Esophagus (tissue), 2 donors: ENCODE results near the gene ABCA9. TPM values are rescaled to one million over a fixed set of nuclear protein-coding genes. Genes with fewer than 3 reads are reported as not detected.
A peak's percentile ranks its signal among the peaks of the same experiment; 100 is the strongest.

Experiments used
- H3K27ac ChIP-seq, 2 donors: one replicate each; pipeline ENCODE4 v1.5.1; 2013; ENCODE audit warnings: low read depth in 2 of 2, mild to moderate bottlenecking in 2 of 2, inconsistent platforms in 1 of 2, low read length in 1 of 2, moderate library complexity in 1 of 2
- H3K27me3 ChIP-seq, 2 donors: one replicate each; pipeline ENCODE4 v1.6.1; 2013; ENCODE audit warnings: low read length in 2 of 2, control low read depth in 1 of 2, mild to moderate bottlenecking in 1 of 2; ENCODE audit not compliant: insufficient read depth in 2 of 2, control insufficient read depth in 1 of 2
- H3K36me3 ChIP-seq, 2 donors: one replicate each; pipeline ENCODE4 v1.6.1; 2013; ENCODE audit warnings: low read length in 1 of 2; ENCODE audit not compliant: control insufficient read depth in 2 of 2, insufficient read depth in 2 of 2
- H3K4me1 ChIP-seq, 2 donors: one replicate each; pipeline ENCODE4 v1.6.1; 2013; ENCODE audit warnings: low read length in 1 of 2; ENCODE audit not compliant: control insufficient read depth in 2 of 2, insufficient read depth in 2 of 2
- H3K4me3 ChIP-seq, 2 donors: one replicate each; pipeline ENCODE4 v1.5.1; 2013; ENCODE audit warnings: low read length in 2 of 2, mild to moderate bottlenecking in 2 of 2, low read depth in 1 of 2, moderate library complexity in 1 of 2
- H3K9me3 ChIP-seq, 2 donors: one replicate each; pipeline ENCODE4 v1.6.1; 2013; ENCODE audit warnings: mild to moderate bottlenecking in 2 of 2, low read depth in 1 of 2, low read length in 1 of 2, moderate library complexity in 1 of 2; ENCODE audit not compliant: control insufficient read depth in 2 of 2, insufficient read depth in 1 of 2
- WGBS, 2 donors: extraction: QIAGEN DNeasy Blood & Tissue Kit; methylation state at CpG; one replicate each; pipeline ENCODE4 v1.1.7; 2013; 5-methylcytosine and 5-hydroxymethylcytosine counted together
- polyA plus RNA-seq, 2 donors: library from polyadenylated mRNA; stranded (reverse); fragments of 200-250 nt; gene quantifications; one replicate each; pipeline ENCODE4 v1.2.3, GENCODE V29; 2013
- donor health status: healthy with polysubstance abuse.
- donor health status: Bipolar disorder and iron deficiency.

ABCA9 gene, protein sequence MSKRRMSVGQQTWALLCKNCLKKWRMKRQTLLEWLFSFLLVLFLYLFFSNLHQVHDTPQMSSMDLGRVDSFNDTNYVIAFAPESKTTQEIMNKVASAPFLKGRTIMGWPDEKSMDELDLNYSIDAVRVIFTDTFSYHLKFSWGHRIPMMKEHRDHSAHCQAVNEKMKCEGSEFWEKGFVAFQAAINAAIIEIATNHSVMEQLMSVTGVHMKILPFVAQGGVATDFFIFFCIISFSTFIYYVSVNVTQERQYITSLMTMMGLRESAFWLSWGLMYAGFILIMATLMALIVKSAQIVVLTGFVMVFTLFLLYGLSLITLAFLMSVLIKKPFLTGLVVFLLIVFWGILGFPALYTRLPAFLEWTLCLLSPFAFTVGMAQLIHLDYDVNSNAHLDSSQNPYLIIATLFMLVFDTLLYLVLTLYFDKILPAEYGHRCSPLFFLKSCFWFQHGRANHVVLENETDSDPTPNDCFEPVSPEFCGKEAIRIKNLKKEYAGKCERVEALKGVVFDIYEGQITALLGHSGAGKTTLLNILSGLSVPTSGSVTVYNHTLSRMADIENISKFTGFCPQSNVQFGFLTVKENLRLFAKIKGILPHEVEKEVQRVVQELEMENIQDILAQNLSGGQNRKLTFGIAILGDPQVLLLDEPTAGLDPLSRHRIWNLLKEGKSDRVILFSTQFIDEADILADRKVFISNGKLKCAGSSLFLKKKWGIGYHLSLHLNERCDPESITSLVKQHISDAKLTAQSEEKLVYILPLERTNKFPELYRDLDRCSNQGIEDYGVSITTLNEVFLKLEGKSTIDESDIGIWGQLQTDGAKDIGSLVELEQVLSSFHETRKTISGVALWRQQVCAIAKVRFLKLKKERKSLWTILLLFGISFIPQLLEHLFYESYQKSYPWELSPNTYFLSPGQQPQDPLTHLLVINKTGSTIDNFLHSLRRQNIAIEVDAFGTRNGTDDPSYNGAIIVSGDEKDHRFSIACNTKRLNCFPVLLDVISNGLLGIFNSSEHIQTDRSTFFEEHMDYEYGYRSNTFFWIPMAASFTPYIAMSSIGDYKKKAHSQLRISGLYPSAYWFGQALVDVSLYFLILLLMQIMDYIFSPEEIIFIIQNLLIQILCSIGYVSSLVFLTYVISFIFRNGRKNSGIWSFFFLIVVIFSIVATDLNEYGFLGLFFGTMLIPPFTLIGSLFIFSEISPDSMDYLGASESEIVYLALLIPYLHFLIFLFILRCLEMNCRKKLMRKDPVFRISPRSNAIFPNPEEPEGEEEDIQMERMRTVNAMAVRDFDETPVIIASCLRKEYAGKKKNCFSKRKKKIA (N-terminal part only)
- polyA plus RNA-seq, result 1 to 10 TPM in 1 of 2 donors, under 1 TPM in 1; 0.69 to 2.2 TPM

DNA sequence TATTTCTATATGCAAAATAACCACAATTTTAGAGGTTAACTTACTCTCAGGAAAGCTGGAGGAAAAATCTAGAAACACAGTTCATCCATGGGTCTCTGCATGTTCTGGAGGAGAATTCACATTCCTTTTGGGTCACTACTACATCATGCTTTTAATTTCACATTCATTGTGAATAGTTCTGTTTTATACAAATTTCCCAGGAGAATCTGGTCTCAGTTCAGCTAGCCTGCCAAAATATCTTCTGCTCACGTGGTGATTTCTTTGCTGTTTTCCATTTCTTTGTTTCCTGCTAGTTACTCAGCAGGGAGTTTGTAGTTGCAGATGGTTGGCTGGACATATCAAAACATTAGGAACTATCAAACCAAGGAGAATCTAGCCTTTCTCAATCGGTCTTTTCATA, at the start of gene ABCA9:
Gene ABCA9, minus strand, starts transcription at position 106 of the 400 bp plus-strand sequence. CDS start 9,801 bp downstream, outside the sequence.
- 19 to 27% methylated on average over 2 of the region's 2 CpGs for WGBS, 2 donors
- H3K27me3 ChIP-seq, result no peaks in the 10 kb centered on the region
- H3K9me3 ChIP-seq, result no peaks in the 10 kb centered on the region
- H3K36me3 ChIP-seq, result no peaks in the 10 kb centered on the region
- no peaks in the 10 kb centered on the region for H3K4me1 ChIP-seq
- H3K4me3 ChIP-seq, result no peak within 1 kb of the TSS
- H3K27ac ChIP-seq, result peak within 1 kb of the TSS in 1 of 2 donors; percentile 42

DNA sequence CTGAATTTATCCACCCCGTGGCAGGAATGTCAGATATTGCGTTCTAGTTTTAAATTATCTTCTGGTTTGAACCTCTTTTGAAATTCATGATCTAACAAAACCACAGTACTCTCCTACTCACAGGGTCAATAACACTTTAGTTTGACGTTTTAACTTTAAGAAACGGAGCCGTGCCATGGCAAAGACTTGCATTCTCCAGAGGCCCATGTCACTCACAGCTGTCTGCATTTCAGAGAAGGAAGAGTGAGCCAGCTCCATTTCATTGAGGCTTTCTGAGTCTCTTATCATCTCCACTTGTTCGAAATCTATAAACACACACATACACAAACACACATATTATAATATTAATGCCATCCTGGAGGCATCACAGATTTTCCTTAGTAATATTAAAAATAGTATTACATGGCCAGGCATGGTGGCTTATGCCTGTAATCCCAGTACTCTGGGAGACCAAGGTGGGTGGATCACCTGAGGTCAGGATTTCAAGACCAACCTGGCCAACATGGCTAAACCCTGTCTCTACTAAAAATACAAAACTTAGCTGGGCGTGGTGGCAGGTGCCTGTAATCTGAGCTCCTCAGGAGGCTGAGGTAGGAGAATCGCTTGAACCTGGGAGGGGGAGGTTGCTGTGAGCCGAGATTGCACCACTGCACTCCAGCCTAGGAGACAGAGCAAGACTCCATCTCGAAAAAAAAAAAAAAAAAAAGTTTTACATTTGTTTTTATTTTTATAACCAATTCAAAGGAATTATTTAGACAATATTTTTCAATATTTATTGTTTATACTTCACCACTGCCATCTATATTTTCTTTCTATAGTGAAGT, 45.4 kb upstream of the ABCA9 start:
- Histone ChIP-seq H3K4me3 (no peak overlapping the region), H3K4me1 (no peaks in the 10 kb centered on the region), H3K27me3 (no peaks in the 10 kb centered on the region), H3K36me3 (peaks cover 0 to 2% of the 10 kb centered on the region in 2 donors), H3K27ac (no peak overlapping the region), H3K9me3 (no peaks in the 10 kb centered on the region)
- WGBS, 2 donors, result 73 to 82% methylated on average over 10 of the region's 10 CpGs

DNA sequence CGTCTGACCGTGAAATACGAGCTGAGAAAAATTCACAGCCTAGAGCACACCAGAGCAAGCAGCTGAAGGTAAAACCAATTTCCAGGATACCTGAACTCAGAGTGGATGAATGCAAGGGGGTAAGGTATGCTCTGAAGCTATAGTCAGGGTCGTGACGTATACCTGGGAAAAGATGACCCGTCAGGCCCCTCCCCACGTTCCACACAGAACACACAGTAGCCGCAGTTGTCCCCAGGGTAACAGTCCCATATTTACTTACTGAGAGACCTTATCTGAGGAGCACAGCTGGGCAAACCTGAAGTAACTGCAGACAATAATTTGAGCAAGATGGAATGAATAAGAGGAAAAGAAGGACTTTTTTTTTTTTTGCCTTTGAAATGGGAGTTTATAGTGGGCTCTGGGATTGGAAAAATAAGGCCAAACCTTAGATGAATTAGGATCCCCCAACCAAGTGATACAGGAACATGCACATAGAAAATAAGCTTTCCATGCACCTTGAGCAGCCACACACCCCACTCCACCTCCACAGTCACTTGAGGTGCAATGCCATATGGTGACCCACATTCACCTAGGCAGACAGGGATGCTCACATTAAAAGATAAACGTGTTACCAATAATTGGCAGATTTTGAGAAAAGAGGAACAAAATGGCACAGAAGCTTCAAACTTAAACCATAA, 43.0 kb upstream of the ABCA9 start:
- WGBS, 2 donors, result 83 to 87% methylated on average over 9 of the region's 9 CpGs
- Histone ChIP-seq H3K27me3 (no peaks in the 10 kb centered on the region), H3K27ac (no peak overlapping the region), H3K4me3 (no peak overlapping the region), H3K4me1 (no peaks in the 10 kb centered on the region), H3K9me3 (no peaks in the 10 kb centered on the region), H3K36me3 (peaks cover 0 to 2% of the 10 kb centered on the region in 2 donors)

DNA sequence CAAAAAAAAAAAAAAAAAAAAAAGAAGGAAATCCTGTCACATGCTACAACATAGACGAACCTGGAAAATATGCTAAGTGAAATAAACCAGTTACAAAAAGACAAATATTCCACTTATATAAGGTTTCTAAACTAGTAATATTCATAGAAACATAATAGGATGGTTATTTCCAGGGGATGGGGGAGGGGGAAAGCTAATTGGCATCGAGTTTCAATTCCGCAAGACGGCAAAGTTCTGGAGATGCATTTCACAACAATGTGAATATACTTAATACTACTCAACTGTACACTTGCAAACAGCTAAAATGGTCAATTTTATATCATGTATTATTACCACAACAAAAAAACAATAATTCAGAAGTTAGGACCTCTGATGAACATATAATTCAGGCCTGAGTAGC, 37.9 kb upstream of the ABCA9 start:
- H3K4me3 ChIP-seq, result no peak overlapping the region
- no peaks in the 10 kb centered on the region for H3K27me3 ChIP-seq
- WGBS, 2 donors, result 90 to 91% methylated on average over 4 of the region's 4 CpGs

GRCh38 chr17:69096541-69096940, 35.8 kb upstream of the ABCA9 start:
- H3K4me3 ChIP-seq, result no peak overlapping the region
- H3K9me3 ChIP-seq, result no peaks in the 10 kb centered on the region
- no peak overlapping the region for H3K27ac ChIP-seq
- H3K27me3 ChIP-seq, result no peaks in the 10 kb centered on the region
- H3K36me3 ChIP-seq, result no peaks in the 10 kb centered on the region
- 72 to 80% methylated on average over 1 of the region's 1 CpG for WGBS, 2 donors
- H3K4me1 ChIP-seq, result no peaks in the 10 kb centered on the region

More for the DNA sequence above, 37.9 kb upstream of the ABCA9 start:
- Histone ChIP-seq H3K9me3 (no peaks in the 10 kb centered on the region), H3K27ac (no peak overlapping the region), H3K4me1 (no peaks in the 10 kb centered on the region), H3K36me3 (peaks cover 0 to 2% of the 10 kb centered on the region in 2 donors)

DNA sequence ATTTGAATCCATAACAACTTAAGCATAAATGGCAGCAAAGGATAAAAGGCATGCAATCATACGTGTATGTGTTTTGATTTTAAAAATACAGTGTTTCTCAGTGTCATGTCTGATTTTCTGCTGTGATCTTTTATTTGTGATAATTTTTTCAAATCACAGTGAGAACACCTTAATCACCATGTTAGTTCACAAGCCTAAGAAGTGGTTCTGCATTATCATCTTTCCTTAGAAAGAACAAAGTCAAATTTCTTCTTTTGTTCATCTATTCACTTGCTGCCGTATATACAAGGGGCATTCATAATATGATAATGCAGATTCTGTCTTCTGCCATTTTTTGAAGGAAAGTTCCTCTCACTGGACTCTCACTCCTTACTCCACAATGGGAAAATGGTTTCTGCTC, 33.3 kb upstream of the ABCA9 start:
- Histone ChIP-seq H3K36me3 (no peaks in the 10 kb centered on the region), H3K27ac (no peak overlapping the region), H3K4me3 (no peak overlapping the region), H3K9me3 (no peaks in the 10 kb centered on the region), H3K4me1 (no peaks in the 10 kb centered on the region), H3K27me3 (no peaks in the 10 kb centered on the region)
- 93 to 96% methylated on average over 2 of the region's 2 CpGs for WGBS, 2 donors

GRCh38 chr17:69093279-69093789, 32.6 kb upstream of the ABCA9 start:
- H3K27me3 ChIP-seq, result no peaks in the 10 kb centered on the region
- H3K4me1 ChIP-seq, result no peaks in the 10 kb centered on the region
- H3K27ac ChIP-seq, result no peak overlapping the region
- no peaks in the 10 kb centered on the region for H3K36me3 ChIP-seq
- WGBS, 2 donors, result 50 to 67% methylated on average over 8 of the region's 8 CpGs
- H3K9me3 ChIP-seq, result no peaks in the 10 kb centered on the region
- H3K4me3 ChIP-seq, result no peak overlapping the region

DNA sequence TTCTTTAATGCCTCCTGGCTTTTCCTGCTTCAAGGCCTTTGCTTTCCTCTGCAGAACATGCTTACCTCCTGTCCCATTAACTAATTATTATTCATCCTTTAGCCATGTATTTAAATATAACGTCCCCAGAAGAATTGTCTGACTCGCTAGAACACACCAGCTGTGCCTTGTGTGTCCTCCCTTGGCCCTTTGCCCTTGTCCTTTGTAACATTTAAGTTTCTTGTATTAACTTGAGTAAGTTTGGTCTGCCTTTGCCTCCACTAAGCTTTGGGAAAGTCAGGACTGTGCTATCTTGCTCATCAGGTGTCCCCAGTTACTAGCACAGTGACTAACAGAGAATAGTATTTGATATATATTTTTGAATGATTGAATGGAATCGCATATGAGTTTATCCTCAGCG, 29.6 kb upstream of the ABCA9 start:
- H3K27me3 ChIP-seq, result no peaks in the 10 kb centered on the region
- H3K9me3 ChIP-seq, result no peaks in the 10 kb centered on the region
- no peaks in the 10 kb centered on the region for H3K36me3 ChIP-seq
- no peaks in the 10 kb centered on the region for H3K4me1 ChIP-seq
- 64% methylated on average over 4 of the region's 4 CpGs for WGBS, 2 donors
- no peak overlapping the region for H3K27ac ChIP-seq
- no peak overlapping the region for H3K4me3 ChIP-seq
